ENCODE measurements around the gene SORCS2. TPM values are rescaled to one million over a fixed set of nuclear protein-coding genes. Genes with fewer than 3 reads are reported as not detected.

Gene SORCS2
- total and polyA plus RNA-seq, 9 donors: 7.4 to 24.9 (median 13.0) TPM

DNA sequence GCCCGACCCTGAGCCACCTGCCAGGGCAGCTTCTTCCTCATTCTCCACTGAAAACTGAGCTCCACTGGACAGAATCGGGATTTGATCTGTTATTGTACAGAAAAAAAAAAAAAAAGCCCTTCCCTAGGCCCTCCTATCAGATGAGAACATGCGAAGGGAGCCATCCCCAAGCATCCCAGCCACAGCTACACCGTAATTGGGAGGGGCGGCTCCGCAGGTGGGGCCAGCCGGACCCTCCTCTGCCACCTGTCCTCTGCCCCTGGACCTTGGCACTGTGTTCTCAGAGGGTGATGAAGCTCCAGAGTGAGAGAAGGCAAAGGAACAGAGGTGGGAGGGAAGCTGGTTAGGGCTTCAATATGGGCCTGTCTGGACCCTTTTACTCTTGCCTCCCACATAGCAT lies 482.4 kb downstream of the SORCS2 start:
- Histone ChIP-seq H3K9me3 (replicated peaks; ENCODE audit: control insufficient read depth, low read depth, low read length) (peaks cover 5% of the 10 kb centered on the region), H3K27me3 (ENCODE audit: control insufficient read depth, insufficient read depth, low read length) (peaks cover 2% of the 10 kb centered on the region), H3K4me3 (ENCODE audit: low read length) (no peak overlapping the region), H3K4me1 (ENCODE audit: control insufficient read depth, insufficient read depth, low read length) (peaks cover 12% of the 10 kb centered on the region), H3K36me3 (ENCODE audit: control insufficient read depth, insufficient read depth, low read length) (no peaks in the 10 kb centered on the region), H3K27ac (ENCODE audit: low read length) (no peak overlapping the region)
- no peak for DNase-seq
- WGBS (ENCODE audit: insufficient coverage): no CpG with 5 or more reads among the region's 7 CpGs

DNA sequence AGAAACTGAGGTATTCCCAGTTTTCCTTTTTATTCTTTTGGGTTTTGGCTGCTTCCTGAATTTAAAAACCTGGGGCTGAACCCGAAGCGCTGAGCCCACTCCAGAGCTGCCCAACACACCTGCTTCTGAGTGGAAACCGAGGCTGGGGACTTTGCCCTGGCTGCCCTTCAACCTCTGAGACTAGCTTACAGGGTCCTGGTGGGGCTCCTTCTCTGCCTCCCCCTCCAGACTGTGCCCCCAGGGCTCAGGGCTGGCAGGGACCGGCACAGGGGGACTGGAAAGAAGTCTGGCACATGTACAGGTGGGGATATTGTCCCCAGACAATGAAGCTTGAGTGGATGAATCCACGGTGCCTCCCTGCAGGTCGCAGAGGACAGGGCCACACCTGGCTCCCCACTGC lies 482.8 kb downstream of the SORCS2 start:
- H3K36me3 ChIP-seq (ENCODE audit: control insufficient read depth, insufficient read depth, low read length): no peaks in the 10 kb centered on the region
- H3K4me1 ChIP-seq (ENCODE audit: control insufficient read depth, insufficient read depth, low read length): peaks cover 12% of the 10 kb centered on the region
- no peak overlapping the region for H3K27ac ChIP-seq (ENCODE audit: low read length)
- WGBS (ENCODE audit: insufficient coverage): 85% methylated on average over 5 of the region's 6 CpGs
- H3K27me3 ChIP-seq (ENCODE audit: control insufficient read depth, insufficient read depth, low read length): peaks cover 2% of the 10 kb centered on the region
- no peak for DNase-seq
- peaks cover 5% of the 10 kb centered on the region for H3K9me3 ChIP-seq (replicated peaks; ENCODE audit: control insufficient read depth, low read depth, low read length)
- no peak overlapping the region for H3K4me3 ChIP-seq (ENCODE audit: low read length)

DNA sequence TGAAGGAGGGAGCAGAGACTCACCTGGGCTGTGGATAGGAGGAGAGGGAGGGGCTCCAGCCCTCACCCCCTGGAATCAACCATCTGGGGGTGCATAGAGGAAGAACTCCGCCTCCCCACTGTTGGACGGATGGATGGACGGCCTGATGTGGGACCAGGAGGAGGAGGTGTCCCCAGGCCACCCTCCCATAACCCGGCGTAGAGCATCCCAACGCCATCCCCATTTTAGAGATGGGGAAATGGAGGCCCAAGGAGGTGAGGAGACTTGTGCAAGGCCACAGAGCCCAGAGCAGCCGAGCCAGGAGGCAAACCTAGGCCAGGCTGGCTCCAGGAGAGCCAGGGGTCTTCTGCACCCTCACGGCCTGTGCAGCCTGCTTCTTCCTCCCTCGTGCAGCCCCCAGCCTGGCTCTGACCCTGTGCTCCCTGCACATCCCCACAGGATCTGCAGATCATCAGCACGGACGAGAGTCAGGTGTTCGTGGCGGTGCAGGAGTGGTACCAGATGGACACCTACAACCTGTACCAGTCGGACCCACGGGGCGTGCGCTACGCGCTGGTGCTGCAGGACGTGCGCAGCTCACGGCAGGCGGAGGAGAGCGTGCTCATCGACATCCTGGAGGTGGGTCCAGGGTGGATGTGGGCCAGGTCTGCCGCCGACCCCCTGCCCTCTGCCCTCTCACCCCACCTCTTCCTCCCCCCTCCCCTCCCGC lies 483.4 kb downstream of the SORCS2 start:
- DNase-seq: no peak
- Histone ChIP-seq H3K27me3 (ENCODE audit: control insufficient read depth, insufficient read depth, low read length) (peaks cover 2% of the 10 kb centered on the region), H3K4me1 (ENCODE audit: control insufficient read depth, insufficient read depth, low read length) (peaks cover 12% of the 10 kb centered on the region), H3K9me3 (replicated peaks; ENCODE audit: control insufficient read depth, low read depth, low read length) (peaks cover 3% of the 10 kb centered on the region), H3K4me3 (ENCODE audit: low read length) (no peak overlapping the region), H3K27ac (ENCODE audit: low read length) (no peak overlapping the region), H3K36me3 (ENCODE audit: control insufficient read depth, insufficient read depth, low read length) (no peaks in the 10 kb centered on the region)
- 76% methylated on average over 14 of the region's 28 CpGs for WGBS (ENCODE audit: insufficient coverage)

DNA sequence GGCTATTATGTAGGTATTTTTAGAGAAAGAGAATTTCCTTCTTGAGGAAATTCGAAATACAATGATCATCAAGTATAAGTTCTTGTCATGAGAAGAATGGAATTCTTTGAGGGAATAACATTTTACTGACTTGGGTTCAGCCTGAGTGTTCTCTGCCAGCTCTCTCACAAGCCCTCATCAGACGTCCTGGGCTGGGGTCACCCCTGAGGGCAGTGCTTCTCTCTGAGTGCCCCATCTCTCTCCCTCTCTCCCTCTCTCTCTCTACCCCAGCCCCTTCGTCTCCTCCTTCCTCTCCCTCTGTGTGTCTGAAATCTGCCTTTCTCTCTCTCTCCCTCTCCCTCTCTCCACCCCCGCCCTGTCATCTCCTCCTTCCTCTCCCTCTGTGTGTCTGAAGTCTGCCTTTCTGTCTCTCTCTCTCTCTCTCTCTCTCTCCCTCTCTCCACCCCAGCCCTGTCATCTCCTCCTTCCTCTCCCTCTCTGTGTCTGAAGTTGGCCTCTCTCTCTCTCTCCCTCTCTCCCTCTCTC lies 484.1 kb downstream of the SORCS2 start:
- H3K4me1 ChIP-seq (ENCODE audit: control insufficient read depth, insufficient read depth, low read length): peaks cover 12% of the 10 kb centered on the region
- peaks cover 2% of the 10 kb centered on the region for H3K27me3 ChIP-seq (ENCODE audit: control insufficient read depth, insufficient read depth, low read length)
- H3K27ac ChIP-seq (ENCODE audit: low read length): peak overlapping the region; percentile 69
- H3K4me3 ChIP-seq (ENCODE audit: low read length): no peak overlapping the region
- H3K9me3 ChIP-seq (replicated peaks; ENCODE audit: control insufficient read depth, low read depth, low read length): peaks cover 2% of the 10 kb centered on the region
- DNase-seq: no peak
- H3K36me3 ChIP-seq (ENCODE audit: control insufficient read depth, insufficient read depth, low read length): no peaks in the 10 kb centered on the region
- 27% methylated on average over 3 of the region's 4 CpGs for WGBS (ENCODE audit: insufficient coverage)

DNA sequence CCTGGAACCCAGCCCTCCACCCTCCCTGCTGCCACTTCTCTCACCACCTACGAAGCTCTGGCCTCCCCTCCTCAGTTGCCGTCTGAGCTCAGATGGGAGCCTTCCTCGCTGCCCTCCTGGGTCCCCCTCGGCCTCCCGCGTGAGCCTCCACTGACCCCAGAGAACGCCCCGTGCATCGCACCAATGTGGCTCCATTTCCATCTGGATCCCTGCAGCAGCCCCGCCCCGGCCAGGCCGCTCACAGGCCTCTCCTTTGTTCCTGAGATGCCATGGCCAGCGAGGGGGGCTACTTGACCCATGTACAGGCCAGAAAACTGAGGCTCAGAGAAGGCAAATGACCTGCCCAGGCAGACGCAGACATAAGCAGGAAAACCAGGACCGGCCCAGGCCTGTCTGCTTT lies 484.7 kb downstream of the SORCS2 start:
- Histone ChIP-seq H3K4me1 (ENCODE audit: control insufficient read depth, insufficient read depth, low read length) (peaks cover 12% of the 10 kb centered on the region), H3K9me3 (replicated peaks; ENCODE audit: control insufficient read depth, low read depth, low read length) (peaks cover 7% of the 10 kb centered on the region), H3K27ac (ENCODE audit: low read length) (no peak overlapping the region), H3K4me3 (ENCODE audit: low read length) (no peak overlapping the region), H3K27me3 (ENCODE audit: control insufficient read depth, insufficient read depth, low read length) (peaks cover 2% of the 10 kb centered on the region), H3K36me3 (ENCODE audit: control insufficient read depth, insufficient read depth, low read length) (no peaks in the 10 kb centered on the region)
- 68% methylated on average over 15 of the region's 15 CpGs for WGBS (ENCODE audit: insufficient coverage)
- no peak for DNase-seq

DNA sequence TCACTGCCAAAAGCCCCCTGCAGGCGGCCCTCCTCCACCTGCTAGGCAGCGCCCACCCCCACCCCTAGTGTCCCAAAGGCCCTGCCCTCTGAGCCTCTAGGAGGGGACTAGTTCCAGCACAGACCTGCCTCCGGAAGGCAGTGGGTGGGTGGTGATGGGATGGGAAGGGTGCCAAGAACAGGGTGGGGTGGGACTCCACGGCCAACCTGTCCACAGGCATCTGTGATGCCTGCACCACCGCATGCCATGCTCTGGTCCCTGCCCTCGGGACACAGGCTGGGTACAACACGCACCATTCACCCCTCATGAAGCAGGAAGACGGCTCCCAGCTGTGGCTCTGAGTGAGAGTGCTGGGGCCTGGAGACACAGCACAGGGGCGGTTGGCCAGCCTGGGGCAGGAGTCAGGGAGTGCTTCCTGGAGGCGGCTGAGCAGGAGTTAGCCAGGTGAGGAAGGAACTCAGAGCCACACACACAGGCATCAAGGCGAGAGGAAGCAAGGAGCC lies 485.5 kb downstream of the SORCS2 start:
- 85% methylated on average over 7 of the region's 11 CpGs for WGBS (ENCODE audit: insufficient coverage)
- H3K4me3 ChIP-seq (ENCODE audit: low read length): no peak overlapping the region

DNA sequence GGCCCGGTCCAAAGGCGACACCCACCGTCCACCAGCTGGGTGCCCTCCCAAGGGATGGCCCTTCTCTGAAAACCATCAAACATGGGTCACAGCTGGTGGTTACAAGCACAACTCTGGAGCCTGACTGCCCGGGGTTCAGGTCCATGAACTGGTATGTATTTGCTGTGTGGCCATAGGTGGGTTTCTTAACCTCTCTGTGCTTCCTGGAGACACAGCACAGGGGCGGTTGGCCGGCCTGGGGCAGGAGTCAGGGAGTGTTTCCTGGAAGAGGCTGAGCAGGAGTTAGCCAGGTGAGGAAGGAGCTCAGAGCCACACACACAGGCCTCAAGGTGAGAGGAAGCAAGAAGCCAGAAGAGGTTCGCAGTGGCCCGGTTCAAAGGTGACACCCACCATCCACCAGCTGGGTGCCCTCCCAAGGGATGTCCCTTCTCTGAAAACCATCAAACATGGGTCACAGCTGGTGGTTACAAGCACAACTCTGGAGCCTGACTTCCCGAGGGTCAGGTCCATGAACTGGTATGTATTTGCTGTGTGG lies 486.0 kb downstream of the SORCS2 start:
- H3K9me3 ChIP-seq (replicated peaks; ENCODE audit: control insufficient read depth, low read depth, low read length): peaks cover 19% of the 10 kb centered on the region
- peaks cover 2% of the 10 kb centered on the region for H3K27me3 ChIP-seq (ENCODE audit: control insufficient read depth, insufficient read depth, low read length)
- 89% methylated on average over 7 of the region's 9 CpGs for WGBS (ENCODE audit: insufficient coverage)
- H3K27ac ChIP-seq (ENCODE audit: low read length): no peak overlapping the region
- H3K4me1 ChIP-seq (ENCODE audit: control insufficient read depth, insufficient read depth, low read length): peaks cover 12% of the 10 kb centered on the region
- H3K4me3 ChIP-seq (ENCODE audit: low read length): no peak overlapping the region
- peaks cover 5% of the 10 kb centered on the region for H3K36me3 ChIP-seq (ENCODE audit: control insufficient read depth, insufficient read depth, low read length)
- DNase-seq: no peak

More for the DNA sequence above, 485.5 kb downstream of the SORCS2 start:
- H3K9me3 ChIP-seq (replicated peaks; ENCODE audit: control insufficient read depth, low read depth, low read length): peaks cover 14% of the 10 kb centered on the region
- peaks cover 2% of the 10 kb centered on the region for H3K36me3 ChIP-seq (ENCODE audit: control insufficient read depth, insufficient read depth, low read length)
- peaks cover 12% of the 10 kb centered on the region for H3K4me1 ChIP-seq (ENCODE audit: control insufficient read depth, insufficient read depth, low read length)
- H3K27me3 ChIP-seq (ENCODE audit: control insufficient read depth, insufficient read depth, low read length): peaks cover 2% of the 10 kb centered on the region
- no peak overlapping the region for H3K27ac ChIP-seq (ENCODE audit: low read length)
- no peak for DNase-seq

DNA sequence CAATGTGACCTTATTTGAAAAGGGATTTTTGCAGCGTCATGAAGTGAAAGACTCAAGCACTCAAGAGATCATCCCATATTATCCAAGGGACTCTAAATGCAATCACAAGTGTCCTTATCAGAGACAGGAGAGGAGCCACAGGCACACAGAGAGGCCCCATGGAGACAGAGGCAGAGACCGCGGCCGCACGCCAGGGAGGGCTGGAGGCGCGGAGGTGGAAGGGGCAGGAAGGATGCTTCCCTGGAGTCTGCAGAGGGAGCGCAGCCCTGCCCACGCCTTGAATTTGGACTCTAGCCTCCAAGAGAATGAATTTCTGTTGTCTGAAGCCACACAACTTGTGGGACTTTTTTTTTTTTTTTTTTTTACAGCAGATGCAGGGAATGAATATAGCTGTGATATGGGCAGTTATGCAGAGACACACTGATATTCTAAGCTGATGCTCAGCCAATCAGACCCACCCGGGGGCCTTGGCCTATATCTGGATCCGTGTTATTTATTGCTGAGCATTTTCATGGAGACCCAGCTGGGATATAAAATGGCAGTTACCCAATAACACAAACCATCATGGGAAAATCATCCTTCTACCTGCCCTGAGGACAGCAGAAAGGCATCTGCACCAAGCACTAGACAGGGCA lies 487.2 kb downstream of the SORCS2 start:
- Histone ChIP-seq H3K4me1 (ENCODE audit: control insufficient read depth, insufficient read depth, low read length) (peaks cover 12% of the 10 kb centered on the region), H3K36me3 (ENCODE audit: control insufficient read depth, insufficient read depth, low read length) (peaks cover 6% of the 10 kb centered on the region), H3K9me3 (replicated peaks; ENCODE audit: control insufficient read depth, low read depth, low read length) (peaks cover 25% of the 10 kb centered on the region), H3K4me3 (ENCODE audit: low read length) (no peak overlapping the region), H3K27me3 (ENCODE audit: control insufficient read depth, insufficient read depth, low read length) (peaks cover 2% of the 10 kb centered on the region), H3K27ac (ENCODE audit: low read length) (no peak overlapping the region)
- peak; percentile 64 for DNase-seq
- 42% methylated on average over 7 of the region's 11 CpGs for whole genome bisulfite sequencing (ENCODE audit: insufficient coverage)

DNA sequence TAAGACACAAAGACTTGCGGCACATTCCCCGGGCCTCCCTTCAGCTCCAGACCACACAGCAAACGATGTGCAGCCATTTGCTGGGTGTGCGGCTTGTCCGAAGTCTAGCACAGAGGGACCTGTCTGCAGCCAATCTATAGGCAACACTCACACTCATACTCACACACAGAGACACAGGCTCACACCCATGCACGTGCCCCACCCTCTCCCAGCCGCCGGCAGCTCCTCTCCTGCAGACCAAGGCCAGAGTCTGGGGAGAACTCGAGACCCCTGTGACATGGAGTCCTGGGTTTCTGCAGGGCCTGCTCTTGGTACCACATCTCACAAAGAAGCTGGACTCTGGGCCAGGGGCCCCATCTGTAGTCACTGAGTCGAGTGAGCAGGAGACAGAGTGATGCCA lies 487.8 kb downstream of the SORCS2 start:
- peaks cover 6% of the 10 kb centered on the region for H3K36me3 ChIP-seq (ENCODE audit: control insufficient read depth, insufficient read depth, low read length)
- 67% methylated on average over 5 of the region's 10 CpGs for WGBS (ENCODE audit: insufficient coverage)
- H3K4me1 ChIP-seq (ENCODE audit: control insufficient read depth, insufficient read depth, low read length): peaks cover 12% of the 10 kb centered on the region
- H3K27me3 ChIP-seq (ENCODE audit: control insufficient read depth, insufficient read depth, low read length): peaks cover 2% of the 10 kb centered on the region
- H3K9me3 ChIP-seq (replicated peaks; ENCODE audit: control insufficient read depth, low read depth, low read length): peaks cover 25% of the 10 kb centered on the region
- H3K27ac ChIP-seq (ENCODE audit: low read length): no peak overlapping the region
- DNase-seq: no peak
- no peak overlapping the region for H3K4me3 ChIP-seq (ENCODE audit: low read length)

DNA sequence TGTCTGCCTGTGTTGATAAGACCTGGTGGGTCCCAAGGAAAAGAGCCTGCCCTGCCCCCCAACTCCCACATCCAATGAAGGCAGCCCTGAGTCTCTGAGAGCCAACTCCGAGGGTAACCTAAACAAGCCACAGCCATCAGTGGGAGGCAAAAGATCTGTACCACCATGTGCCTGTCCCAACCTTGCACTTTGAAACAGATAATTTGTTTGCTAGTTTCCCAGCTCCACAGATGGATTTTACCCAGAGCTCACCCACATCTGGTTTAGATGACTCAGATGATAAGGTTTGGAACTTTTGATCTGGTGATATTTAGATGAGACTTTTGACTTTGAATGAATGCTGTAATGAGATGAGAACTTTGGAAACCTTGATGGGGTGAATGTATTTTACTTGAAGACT lies 488.4 kb downstream of the SORCS2 start:
- no peak overlapping the region for H3K27ac ChIP-seq (ENCODE audit: low read length)
- H3K36me3 ChIP-seq (ENCODE audit: control insufficient read depth, insufficient read depth, low read length): peaks cover 6% of the 10 kb centered on the region
- H3K9me3 ChIP-seq (replicated peaks; ENCODE audit: control insufficient read depth, low read depth, low read length): peaks cover 25% of the 10 kb centered on the region
- peaks cover 12% of the 10 kb centered on the region for H3K4me1 ChIP-seq (ENCODE audit: control insufficient read depth, insufficient read depth, low read length)
- peaks cover 2% of the 10 kb centered on the region for H3K27me3 ChIP-seq (ENCODE audit: control insufficient read depth, insufficient read depth, low read length)
- no peak overlapping the region for H3K4me3 ChIP-seq (ENCODE audit: low read length)
- WGBS (ENCODE audit: insufficient coverage): 60% methylated on average over 1 of the region's 1 CpG
- DNase-seq: no peak
